ENCODE data around the gene OR6K2.
"Not testable (repeated sequence)": the region's sequence is repeated elsewhere in the genome, so short reads cannot be mapped to it uniquely, and the experiment has no call there.

OR6K2 gene

GRCh38 chr1:158700552-158700951, at the start of gene OR6K2:
OR6K2 (minus strand) TSS chr1:158700652; CDS start chr1:158700652, 0 bp downstream.
- DNase-seq: no peak

GRCh38 chr1:158735848-158736247, 35.4 kb upstream of the OR6K2 start:
- DNase-seq: no peak

GRCh38 chr1:158732524-158732923, 32.1 kb upstream of the OR6K2 start:
- no peak for DNase-seq

DNA sequence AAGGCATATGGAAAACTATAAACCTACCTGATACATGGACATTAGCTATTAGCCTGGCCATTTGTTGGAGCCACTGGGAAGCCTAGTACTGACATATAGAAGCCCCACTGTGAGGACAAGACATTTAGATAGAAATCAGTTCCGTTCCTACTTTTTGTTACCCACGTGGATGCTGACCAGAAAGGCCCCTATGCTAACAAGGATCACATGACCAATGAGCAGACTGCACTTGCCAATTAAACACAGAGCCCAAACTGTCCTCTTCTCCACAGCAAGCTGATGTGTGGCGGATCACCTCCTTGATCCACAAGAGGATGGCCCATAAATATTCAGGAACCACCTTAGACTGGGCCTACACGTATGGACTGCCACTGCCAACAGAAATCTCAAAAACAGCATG, 31.3 kb upstream of the OR6K2 start:
- no peak for DNase-seq

DNA sequence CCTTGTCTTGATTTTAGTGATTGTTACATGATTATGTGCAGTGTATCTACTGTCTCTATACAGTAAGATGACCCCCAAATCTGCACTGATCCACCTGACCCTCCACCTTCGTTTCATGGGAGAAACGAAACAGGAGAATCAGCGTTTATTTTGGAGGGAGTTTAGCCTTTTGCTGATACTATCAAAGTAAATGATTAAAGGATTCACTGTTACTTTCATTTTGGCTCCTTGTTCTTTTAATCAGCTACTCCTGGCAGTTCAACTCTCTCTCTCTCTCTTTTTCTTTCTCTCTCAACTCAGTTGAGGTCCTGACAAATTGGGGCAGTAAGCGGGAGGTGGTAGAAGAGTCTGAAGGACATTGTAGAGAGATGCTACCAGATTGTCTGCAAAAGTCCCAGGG, 30.0 kb upstream of the OR6K2 start:
- no peak for DNase-seq

DNA sequence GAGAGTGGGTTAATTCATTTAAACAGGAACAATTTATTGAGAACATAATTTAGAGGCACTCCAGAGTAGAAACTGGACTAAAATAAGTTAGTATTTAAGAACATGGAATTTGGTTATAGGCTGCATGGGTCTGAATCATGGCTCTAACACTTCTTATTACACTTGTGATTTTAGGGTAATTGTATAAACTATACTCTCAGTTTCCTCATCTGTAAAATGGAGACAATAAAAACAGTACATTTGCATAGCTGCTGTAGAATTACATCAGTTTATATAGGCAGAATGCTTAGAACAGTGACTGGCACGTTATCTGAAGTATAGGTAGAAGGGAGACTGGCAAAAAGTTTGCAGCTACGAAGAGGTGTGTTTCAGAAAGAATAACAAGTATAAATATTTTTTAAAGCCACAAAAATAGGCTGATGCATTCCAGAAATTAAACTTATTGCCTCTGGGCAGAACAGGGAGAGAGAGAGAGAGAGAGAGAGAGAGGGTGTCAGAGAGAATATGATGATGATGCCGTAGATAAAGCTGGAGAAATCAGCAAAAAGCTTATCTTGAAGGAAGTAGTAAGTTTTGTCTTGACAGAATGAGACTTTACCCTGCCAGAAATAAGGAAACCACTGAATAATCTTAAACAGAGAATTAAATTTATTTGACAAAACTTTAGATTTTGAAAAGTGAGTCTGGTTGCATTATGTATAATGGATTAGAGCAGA, 28.2 kb upstream of the OR6K2 start:
- DNase-seq: no peak

DNA sequence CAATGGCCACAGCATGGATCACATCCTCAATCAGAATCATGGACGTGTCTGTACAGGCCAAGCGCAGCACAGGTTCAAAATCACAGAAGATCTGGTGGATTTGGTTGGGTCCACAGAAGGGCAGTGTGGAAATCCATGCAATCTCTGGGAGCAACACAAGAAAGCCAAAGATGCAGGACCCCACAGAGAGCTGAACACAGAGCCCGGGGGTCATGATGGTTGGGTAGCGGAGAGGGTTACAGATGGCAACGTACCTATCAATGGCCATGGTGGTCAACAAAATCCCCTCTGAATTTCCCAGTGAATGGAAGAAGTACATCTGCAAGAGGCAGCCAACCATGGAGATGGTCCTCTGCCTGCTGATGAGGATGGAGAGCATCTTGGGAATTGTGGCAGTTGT, 24.0 kb upstream of the OR6K2 start:
- no peak for DNase-seq

DNA sequence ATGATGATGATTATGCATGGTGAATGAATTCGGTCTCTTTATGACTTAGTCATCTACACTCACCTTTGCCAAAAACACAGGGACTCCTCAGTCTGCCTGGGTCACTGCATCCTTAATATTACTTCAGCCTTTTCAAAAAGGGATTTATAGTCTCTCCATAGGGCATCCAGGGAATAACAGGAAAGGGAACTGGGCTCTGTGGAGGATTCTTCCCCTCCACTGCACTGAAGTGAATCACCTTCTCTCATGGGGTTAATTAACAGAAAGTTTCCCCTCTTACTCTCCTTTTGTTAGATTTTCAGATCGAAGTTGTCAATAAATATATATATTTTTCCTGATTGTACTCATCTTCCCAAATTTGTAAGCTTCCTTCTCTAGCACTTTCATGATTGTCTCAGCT, 20.2 kb upstream of the OR6K2 start, which contains the start of gene OR6K3:
TSS of gene OR6K3 (minus strand) at position 101 of the 400 bp plus-strand sequence. CDS start 2,605 bp downstream, outside the sequence.
- no peak for DNase-seq

DNA sequence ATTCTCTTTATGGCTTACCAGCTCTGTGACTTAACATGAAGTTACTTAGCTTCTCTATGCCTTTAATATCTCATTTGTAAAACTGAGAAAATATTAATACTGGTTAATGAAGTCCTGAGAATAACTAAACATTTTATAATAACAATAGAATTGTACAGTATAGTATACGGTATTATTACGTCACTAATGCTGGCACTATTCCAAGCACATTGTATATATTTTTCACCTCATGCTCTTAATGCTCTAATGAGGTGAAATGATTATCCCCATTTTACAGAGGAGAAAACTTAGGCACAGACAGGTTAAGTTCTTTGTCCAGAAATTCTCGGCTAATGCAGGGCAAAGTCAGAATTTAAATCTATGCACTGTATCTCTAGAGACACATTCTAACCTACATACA, 19.2 kb upstream of the OR6K2 start:
- no peak for DNase-seq

DNA sequence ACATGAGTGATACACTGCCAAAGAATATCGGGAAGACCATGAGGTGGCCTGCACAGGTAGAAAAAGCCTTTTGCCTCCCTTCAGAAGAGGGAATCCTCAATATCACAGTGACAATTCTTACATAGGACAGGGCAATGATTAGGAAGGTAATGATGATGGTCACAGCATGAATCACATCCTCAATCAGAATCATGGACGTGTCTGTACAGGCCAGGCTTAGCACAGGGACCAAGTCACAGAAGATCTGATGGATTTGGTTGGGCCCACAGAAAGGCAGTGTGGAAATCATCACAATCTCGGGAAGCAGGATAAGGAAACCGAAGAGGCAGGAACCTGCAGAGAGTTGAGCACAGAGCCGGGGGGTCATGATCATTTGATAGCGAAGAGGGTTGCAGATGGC, 16.9 kb upstream of the OR6K2 start:
- no peak for DNase-seq

- DNase-seq: no peak
These were observed 15.9 kb upstream of the OR6K2 start for GRCh38 chr1:158716335-158716734.

DNA sequence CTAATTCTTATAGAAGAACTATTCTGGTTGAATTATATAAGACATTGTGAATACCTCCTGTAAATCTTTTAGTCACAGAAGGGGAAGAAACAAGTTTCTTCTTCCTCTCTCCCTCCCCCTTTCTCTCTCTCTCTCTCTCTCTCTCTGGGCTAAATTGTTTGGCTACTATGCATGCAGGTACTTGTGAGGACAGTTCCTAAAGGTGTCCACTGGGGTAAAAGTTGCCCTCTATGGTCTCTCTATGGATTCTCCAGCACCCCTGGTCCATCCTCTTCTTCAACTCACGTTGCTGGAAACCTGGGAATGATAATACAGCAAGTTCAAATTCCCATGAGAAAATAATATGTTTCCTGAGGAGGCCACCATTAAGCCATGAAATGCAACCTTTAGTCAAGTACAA, 14.3 kb upstream of the OR6K2 start:
- no peak for DNase-seq

DNA sequence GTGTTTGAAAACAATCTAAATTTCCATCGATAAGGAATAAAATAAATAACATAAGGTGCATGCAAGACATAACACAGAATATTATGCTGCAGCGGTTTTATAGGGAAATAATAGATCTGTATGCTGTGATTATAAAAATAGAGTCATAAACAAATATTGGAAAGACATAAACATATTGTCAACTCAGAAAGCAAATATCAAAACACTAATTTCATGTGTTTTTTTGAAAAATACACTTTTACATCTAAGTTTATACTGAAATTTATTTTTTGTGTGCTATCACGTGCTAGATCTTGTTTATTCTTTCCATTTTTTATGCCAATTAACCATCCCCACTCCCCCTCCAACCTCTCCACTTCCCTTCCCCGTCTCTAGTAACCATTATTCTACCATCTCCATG, 10.6 kb upstream of the OR6K2 start:
- DNase-seq: no peak

DNA sequence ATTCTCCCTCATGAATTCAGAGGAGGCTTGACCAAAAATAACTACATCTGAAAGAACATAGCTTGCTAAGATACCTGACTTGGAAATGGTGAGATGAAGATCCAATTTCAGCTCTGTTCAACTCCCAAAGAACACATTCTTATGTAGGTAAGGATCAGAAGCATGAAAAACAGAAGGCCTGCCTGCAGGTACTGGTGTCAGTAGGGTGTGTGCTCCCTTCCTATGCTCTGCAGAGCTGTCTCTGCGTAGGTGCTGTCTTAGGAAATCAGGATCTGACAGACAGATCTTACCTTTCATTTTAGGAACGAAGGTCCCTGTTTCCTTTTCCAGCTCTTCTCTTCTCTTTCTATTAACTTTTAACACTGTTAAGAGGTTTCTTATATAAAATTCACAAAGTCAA, 5.6 kb upstream of the OR6K2 start:
- DNase-seq: no peak

GRCh38 chr1:158694596-158694995, 5.9 kb downstream of the OR6K2 start:
- no peak for DNase-seq

- no peak for DNase-seq
These were observed 8.1 kb downstream of the OR6K2 start for GRCh38 chr1:158692356-158692755.

DNA sequence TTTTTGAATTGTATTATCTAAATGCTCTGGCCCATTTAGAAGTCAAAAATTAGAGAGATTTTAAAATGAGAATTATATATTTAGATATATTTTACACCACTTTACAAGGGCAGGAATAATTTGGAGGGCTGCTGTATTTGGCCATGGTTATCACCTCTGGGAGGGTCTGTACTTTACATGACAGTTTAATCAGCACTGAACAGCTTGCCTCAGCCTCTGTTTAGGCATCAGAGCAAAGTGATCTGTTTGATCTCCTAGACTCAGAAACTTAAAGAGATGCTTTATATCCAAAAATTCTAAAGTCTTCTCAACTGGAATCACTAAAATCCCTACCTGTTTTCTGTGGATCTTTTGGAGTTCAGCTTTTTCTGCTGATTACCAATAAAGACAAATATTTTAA, 8.5 kb downstream of the OR6K2 start:
- no peak for DNase-seq

DNA sequence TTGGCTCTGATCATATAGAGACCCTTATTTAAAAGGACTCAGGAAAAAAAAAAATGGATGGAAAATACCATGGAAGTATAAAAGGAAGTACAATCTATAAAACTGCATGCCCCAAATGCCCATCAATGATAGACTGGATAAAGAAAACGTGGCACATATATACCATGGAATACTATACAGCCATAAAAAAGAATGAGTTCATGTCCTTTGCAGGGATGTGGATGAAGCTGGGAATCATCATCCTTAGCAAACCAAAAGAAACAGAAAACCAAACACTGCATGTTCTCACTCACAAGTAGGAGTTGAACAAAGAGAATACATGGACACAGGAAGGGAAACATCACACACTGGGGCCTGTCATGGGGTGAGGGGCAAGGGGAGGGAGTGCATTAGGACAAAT, 9.3 kb downstream of the OR6K2 start:
- not testable (repeated sequence) for DNase-seq

DNA sequence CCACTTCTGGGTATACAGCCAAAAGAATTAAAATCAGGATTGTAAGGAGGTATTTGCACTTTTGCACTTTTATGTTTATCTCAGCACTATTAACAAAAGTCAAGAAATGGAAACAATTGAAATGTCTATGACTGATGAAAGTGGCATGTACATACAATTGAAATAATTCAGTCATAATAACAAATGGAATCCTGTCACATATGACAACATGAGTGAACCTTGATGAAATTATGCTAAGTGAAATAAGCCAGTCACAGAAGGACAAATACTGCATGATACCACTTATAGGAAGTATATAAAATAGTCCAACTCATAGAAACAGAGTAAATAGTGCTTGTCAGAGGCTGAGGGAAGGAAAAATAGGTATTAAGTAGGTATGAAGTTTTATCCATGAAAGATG, 10.6 kb downstream of the OR6K2 start:
- no peak for DNase-seq

DNA sequence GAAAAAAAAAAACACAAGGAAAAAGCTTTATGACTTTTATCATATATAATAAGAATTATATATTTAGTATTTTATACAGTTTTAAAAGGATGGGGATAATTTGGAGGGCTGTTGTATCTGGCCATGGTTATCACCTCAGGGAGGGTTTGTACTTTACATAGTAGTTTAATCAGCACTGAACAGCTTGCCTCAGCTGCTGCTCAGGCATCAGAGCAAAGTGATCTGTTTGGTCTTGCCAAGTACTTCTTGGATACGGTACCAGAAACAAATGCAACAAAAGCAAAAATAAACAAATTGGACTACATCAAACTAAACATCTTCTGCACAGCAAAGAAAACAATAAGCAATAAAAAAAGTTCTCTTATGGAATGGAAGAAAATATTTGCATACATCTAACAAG, 11.3 kb downstream of the OR6K2 start:
- DNase-seq: no peak

DNA sequence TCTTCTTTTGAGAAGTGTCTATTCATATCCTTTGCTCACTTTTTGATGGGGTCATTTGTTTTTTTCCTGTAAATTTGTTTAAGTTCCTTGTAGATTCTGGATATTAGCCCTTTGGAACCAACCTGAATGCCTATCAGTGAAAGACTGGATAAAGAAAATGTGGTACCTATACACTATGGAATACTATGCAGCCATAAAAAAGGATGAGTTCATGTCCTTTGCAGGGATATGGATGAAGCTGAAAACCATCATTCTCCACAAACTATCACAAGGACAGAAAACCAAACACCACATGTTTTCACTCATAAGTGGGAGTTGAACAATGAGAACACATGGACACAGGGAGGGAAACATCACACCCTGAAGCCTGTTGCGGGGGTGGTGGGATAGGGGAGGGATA, 12.1 kb downstream of the OR6K2 start:
- not testable (repeated sequence) for DNase-seq

DNA sequence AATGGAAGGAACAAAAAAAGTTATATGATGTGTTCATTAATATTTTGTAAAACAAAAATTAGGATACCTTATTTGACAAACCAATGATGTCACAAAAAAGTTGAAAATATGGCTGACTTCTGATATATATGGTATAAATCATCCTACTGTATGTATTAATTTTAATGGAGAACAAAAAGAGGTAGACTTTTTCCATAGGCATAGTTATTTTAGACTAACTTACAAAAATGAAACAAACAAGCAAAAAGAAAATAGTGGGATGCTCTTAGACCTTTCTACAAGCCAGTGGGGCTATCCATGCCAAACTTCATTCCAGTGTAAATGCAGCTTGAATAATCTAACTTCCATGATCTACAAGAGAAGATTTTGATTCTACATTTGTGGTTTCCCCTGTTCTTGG, 13.4 kb downstream of the OR6K2 start:
- DNase-seq: no peak

DNA sequence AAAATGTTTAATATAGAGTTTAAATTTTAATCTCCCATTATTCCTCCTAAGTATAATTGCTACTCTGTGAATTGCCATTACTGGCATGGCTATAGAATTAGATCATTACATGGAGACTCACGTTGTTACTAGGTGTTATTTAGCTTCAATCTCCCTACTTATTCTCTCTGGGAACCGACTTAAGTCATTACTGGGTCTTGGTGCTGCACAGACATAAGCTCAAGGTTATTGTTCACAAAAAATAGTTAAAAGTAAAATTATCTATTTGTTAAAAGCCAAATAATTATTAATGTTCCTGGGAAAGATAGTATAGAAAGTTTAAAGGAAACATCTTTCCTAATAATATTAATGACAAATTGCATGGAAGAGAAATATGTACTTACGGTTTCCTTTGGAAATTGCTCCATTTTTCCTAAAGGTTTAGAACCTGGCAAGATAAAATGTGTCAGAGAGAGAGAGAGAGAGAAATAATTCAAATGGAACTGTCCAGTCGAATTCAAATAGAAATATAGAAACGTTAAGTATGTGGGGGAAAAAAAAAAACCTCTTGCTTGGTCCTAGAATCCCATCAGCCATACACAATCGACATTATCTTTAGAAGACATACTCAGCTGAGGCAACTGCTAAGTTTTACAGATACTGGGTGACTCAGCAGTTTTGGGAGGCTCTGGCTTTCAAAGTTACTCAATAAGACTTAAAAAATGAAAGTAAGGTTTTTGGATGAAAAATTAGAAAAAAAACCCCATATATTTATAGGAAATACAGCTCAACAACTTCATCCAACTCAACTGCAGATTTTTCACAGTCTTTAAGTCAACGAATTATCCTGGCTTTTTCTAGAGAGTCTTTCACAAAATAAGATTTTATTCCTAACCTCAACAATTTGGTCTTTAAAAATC, 14.1 kb downstream of the OR6K2 start, which contains the start of gene SPTA1:
TSS of gene SPTA1 (minus strand) at position 605 of the 899 bp plus-strand sequence. CDS start at position 407, 198 bp downstream.
- DNase-seq: no peak

- DNase-seq: no peak
These were observed 15.4 kb downstream of the OR6K2 start for GRCh38 chr1:158685085-158685484.

All from fibroblast of upper back skin (primary cell).